Activated CD4-positive, alpha-beta T cell treated with anti-CD3 and anti-CD28 coated beads, Interleukin-10, Interleukin-2, amounts not matched to agents 100 ng/mL and 50 ng/mL, durations not matched to agents 16 hours and 8 hours (primary cell): ENCODE results near the gene CFAP299.

ENCODE experiments used
- DNase-seq: peaks from one replicate; pipeline ENCODE4 v3.0.0-alpha.2; 2020

The CFAP299 gene

DNA sequence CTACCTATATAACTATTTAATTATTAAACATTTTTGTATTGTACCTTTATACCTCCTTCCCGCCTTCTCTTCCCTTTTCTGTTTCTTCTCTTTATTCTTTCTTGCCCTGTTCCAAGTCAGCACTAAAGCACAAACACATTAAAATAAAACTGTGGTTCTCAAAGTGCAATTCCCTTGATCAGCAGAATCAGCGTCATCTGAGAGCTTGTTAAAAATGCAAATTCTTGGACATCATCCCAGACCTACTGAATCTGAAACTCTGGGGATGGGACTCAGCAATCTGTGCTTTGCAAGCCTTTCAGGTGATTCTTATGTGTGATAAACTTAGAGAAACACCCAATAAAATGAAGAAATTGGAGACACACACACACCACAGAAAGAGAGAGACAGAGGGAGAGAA is 516.5 kb downstream of the CFAP299 start:
- no peak for DNase-seq

DNA sequence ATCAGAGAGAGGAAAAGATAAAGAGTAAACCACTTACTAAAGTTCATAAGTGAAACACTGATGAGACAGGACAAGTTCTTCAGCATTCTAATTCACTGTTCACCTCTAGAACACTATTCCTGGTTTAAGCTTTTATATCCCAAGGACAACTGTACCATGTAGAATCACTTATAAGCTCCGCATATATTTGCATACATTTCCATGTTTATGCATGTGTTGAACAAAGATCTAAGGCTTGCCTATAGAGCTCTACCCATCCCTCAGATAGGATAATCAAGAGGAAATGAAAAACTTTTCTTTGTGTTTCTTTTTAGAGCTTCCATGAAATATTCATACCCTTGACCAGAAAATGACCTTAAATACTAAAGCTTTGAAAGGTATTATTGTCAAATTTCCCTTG is 538.0 kb downstream of the CFAP299 start:
- DNase-seq = no peak

DNA sequence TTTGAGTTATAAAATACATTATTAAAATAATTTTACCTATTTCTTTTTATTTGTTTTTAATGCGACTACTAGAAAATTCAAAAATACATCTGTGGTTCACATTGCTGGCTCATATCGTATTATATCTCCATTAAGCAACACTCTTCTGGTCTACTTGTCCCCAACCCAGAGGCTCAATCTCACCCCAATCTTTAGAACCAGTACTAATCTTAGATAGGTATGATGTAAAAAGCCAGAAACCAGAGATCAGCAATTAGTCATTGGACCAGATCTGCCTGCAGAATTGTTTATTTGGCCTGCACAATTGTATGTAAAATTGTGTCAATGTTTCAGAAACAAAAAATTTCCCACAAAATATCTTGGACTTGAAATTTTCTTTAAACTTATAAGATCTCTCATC is 539.4 kb downstream of the CFAP299 start:
- no peak for DNase-seq

DNA sequence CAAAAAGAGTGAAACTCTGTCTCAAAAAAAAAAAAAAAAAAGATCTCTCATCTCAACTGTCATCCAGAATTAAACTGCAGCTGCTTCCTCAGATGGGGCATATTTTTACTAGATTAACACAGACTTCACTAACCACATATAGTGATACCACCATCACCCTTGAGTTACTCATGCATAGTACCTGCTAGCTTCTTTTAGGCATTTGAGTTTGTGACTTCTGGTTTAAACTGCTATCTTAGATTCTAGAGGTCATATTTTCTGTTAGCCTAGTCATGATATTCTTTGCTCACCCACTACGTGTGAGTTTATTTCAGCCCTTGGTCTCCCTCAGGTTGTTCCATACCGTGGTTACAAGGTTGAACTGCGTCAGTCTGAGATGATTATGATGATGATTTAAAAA is 540.1 kb downstream of the CFAP299 start:
- DNase-seq = no peak

DNA sequence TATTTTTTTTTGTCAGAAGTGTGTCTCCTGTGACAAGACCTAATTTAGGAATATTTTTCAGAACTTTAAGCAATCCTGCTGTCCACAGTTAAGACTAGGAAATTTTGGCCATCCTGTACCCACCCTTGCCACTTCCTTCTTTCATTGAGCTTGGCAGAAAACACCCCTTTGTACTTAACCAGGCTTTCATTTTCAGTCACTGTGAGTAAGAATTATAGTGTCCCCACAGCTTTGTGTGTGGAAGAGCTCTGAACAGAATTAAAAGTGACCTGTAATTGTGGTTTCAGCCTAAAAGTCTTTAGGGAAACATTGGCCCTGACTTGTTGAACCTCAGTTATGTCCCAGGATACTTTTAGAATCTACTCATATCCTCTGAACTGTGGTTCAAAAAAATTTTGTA is 541.3 kb downstream of the CFAP299 start:
- peak; percentile 46 for DNase-seq

DNA sequence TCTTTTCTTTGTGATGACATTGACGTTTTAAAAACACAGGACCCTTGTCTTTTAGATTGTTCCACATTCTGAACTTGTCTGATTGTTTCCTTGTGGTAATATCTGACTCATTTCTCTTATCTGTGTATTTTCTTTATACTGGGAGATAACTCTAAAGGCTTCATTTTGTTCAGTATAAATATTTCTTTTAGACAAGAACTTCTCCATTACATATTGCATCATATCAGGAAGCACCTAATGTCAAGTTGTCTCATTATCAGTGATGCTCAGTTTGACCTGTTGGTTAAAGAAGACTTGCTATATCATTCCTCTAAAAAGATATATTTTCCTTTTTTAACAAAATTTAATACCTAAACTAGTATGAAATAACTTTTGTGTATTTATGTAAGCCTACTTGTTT is 542.7 kb downstream of the CFAP299 start:
- DNase-seq = no peak

DNA sequence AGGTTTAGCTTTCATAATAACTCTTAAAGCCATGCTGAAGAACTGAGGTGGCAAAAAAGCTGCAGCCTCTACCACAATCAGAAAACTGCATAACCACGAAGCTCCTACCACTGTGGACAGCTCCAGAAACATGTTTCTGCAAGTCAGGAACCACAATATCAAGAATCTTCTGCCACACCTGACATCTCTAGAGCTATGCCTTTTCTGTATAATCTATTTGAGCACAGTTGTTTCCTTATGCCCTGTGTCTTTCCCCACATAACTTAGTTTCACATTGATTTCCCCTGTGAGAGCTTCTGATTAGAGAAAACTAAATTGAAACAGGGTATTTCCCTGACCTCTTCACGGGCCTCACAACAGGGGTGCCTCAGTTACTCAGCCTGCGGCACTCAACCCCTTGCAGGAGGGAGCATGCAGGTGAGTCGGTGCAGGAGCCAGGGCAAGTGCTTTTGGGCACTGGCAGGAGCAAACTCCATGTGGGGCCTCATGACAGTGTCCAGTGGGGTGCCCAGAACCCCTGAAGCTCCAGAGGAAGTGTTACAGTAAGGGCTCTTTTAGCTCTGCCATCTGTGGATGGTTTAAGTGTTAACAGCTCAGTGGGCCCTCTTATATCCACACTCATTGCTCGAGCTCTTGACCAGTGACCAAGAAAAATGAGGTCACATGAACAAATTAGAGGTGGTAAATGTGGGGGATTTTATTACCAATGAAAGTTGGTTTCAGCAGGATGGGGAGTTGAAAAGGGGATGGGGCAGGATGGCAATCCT is 562.2 kb downstream of the CFAP299 start:
- DNase-seq = peak; percentile 6

DNA sequence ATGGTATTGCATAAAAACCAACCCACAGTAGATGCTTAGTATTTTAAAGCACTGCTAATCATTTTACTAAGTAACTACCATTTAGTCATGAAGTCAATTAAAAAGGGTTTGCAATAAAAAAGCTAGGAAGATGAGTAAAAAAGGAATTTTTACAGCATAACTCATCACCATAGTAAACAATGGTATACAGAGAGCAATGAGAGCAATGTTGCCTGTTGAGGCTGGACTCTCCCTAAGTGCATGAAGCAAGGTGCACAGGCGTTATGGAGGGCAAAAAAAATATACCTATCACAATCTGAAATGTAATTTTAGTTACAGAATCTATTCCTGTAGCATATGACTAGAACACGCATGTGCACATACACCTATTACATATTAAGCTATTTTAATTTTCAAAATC is 565.4 kb downstream of the CFAP299 start:
- DNase-seq = no peak

DNA sequence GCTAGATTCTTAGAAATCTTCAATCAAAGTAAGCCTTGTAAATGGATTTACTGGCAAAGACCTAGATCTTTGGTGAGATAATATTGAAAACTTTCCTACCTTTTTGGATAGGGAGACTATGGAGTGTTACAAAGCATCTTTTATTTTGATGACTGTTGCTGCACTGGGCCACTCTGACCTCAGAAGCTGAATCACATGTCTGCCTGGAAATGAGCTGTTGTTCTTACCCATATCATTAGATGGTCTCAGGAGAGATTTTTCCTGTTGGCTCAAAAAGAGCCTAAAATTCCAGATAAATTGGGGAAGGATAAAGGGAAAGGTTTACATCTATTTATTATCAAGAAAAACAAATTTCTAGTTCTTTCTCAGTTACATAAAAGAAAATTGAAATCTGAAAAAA is 567.5 kb downstream of the CFAP299 start:
- no peak for DNase-seq

DNA sequence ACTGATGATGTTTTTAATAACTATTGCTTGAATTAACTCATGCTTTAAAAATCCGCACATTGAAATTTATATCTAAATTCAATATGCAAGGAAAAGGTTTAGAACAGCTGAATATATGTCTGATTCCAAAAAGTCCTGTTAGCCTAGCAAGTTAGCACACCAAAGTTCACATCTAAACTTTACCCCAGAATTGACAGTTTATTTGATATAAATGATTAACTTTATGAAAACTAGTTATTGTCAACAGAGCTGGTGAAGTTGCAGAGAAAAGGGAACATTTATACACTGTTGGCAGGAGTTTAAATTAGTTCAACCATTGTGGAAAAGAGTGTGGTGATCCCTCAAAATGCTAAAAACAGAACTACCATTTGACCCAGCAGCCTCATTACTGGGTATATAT is 574.4 kb downstream of the CFAP299 start:
- no peak for DNase-seq

DNA sequence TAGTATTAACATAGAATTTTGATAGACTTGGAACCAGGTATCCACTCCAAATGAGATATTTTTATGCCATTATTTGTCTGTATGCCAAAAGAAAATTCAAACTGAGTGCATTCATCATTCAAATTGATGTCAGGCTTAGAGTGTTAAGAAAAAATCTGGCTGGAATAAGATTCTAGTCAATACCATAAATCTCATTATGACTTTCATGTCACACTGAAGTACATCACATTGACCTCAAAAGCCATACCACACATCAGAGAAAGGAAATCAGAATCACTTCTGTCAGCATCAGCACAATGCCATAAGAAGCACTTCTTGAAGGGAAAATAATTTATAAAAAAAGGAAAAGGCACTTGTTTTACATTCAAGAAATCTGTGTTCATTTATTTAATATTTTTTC is 575.9 kb downstream of the CFAP299 start:
- DNase-seq = peak; percentile 62

DNA sequence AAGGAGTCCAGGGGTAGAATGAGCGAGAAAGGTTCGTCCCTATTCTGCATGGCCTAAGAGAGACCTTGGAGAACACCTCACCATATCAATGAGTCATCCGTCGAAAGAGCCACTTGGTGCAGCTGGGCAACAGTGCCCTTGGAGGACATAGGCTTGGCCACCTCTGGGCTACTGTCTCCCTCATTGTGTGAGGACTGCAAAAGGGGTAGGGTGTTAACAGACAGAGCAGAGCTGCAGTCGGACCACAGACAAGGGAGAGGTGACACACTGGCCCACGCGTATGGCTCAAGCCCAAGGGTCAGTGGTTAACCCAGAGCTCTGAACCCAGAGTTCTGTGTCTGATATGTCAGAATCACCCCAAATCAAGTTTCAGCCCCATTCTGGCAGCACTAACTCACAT is 576.8 kb downstream of the CFAP299 start:
- DNase-seq = no peak

DNA sequence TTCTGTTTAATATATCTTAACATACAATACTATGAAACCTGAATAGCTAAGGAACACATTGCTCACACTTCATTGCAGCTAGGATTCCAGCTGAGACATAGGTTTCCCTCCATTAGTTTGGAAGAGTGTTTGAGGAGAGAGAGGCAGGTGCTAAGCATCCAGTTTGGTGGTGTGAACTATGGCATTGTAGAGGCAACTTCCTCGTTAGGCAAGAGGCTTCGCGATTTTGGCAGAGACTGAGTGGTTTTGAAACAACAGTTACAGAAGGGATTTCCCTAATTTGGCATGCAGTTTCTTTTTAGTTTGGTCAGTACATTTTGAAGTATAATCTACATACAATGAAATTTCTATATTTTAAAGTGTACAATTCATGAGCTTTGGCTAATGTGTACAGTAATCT is 577.9 kb downstream of the CFAP299 start:
- DNase-seq = peak; percentile 52

DNA sequence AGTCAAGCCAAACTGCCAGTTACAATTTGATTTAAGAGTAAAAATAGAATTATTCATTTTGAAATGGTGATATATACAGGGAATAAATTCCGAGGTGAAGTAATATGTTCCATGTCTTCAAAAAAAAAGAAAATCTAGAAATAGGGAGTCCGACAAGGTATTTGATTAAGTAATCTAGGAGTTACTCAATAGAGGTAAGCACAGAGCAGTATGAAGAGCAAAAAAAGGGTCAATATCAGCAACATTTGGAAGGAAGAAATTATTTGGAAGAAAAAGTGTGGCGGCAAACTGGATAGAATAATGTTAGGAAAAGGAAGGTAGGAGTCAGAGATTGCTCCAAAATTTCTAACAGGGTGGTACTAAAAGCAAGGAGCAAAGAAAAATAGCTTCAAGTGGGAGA is 581.2 kb downstream of the CFAP299 start:
- no peak for DNase-seq

DNA sequence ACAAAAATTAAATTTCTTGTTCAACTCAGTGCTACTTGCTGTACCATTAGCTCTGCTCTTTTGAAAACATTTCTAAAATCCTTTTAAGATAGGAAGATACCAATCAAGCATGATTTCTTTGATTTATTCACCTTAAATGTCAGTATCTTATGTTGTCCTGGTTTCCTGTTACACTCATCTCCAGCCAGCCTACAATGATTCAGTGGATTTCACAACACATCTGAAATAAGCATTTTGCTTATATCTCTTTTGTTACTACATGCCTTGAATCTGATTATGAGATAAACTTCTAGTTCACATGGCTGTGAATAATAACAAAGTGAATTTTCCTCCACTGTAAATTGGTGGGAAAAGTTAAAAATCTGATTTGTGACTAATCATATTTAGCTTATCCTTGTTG is 582.5 kb downstream of the CFAP299 start:
- DNase-seq = peak; percentile 4

DNA sequence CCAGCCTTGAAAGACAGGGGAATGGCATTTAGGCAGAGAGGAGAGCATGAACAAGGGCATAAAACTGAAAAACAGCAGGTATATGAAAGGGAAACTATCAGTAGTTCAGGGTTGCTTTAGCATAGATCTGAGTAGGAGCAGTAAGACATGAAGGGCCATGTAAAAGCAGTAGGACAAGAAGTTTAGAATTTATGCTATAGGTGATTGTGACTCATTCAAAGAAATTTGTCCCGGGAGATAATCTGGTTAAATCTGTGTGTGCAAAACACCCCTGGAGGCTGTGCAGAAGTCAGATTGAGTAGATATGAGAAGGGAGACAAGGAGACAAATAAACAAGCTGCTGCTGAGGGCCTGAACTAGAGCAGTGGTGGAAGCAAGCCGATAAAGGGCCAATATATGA is 585.9 kb downstream of the CFAP299 start:
- peak; percentile 6 for DNase-seq

DNA sequence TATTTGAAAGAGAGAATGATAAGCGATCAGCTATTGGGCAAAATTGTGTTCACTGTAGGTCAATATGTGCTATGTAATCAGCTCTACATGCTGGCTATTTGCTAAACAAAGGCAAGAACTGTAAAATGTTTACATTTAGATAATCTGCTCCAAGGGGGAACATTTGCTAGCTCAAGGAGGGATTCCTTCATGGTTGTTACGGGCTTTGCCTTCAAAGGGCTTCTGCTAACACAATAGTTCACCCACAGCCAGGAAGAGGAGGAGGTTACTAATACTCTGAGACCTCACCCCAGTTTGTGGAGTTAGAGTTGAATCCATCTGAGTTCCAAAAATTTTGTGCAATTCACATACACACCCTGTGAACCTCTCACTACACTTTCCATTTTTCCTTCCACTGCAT is 587.4 kb downstream of the CFAP299 start:
- no peak for DNase-seq

DNA sequence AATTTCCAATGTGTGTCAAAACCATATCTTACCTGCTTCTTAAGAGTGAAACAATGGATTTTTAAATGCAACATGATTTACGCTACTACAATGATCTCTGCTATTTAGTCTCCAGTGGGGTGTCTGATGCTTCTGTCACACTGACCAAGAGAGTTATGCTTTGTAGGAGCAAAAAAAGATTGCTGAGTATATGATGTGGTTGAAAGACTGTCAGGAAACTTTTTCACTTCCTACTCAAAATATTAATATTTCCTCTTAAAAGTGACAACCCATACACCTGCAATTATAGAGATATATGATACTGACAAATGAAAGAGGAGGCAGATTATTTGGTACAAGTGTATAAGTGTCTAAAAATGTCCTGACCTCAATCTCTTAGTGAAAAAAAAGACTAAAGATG is 589.8 kb downstream of the CFAP299 start:
- DNase-seq = no peak

DNA sequence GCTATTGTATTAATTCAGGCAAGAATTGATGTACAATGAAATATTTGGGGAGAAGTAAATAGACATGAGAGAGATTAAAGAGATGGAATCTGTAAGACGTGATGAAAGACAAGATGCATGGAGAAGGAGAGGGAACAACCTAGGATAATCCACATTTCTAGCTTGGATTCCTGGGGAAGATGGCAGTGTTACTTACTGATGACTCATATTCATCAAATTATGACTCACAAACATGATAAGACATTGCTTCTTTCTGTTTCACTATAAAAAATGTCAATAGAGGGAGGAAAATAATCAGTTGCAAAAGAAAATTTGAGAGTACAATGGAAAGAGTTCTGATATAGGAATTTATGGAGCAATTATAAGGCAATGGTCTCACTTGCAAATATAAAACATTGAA is 590.9 kb downstream of the CFAP299 start:
- DNase-seq = no peak

DNA sequence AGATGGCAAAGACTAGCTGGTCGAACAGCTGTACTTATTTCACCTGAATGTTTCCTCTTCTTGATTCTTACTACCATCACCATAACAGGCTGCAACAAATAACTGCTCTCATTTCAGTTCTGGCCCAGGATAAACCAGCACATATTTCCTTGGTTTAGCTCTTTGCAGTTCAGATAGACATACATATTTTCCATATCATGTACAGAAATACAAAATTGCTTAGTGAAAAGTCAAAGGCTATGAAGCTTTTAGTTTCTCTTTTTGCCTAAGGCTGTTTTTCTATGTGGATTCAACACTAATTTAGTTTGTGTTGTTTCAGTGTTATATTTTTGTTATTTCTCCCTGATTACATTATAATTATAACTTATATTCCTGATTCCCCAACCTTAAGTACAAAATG is 591.4 kb downstream of the CFAP299 start:
- DNase-seq = no peak

DNA sequence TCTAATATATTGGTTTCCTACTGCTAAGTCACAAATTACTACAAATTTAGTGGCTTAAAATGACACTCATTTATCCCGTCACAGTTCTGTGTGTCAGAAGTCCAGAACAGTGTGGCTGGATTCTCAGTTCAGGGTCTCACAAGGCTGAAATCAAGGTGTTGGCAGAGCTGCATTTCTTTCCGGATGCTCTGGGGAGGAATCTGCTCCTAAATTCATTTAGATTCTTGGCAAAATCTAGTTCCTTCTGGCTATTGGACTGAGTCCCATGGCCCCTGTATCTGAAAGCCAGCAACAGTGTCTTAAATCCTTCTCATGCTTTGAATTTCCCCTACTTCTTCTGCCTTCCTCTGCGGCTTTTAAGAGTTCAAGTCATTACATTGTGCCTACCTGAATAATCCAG is 591.9 kb downstream of the CFAP299 start:
- no peak for DNase-seq

DNA sequence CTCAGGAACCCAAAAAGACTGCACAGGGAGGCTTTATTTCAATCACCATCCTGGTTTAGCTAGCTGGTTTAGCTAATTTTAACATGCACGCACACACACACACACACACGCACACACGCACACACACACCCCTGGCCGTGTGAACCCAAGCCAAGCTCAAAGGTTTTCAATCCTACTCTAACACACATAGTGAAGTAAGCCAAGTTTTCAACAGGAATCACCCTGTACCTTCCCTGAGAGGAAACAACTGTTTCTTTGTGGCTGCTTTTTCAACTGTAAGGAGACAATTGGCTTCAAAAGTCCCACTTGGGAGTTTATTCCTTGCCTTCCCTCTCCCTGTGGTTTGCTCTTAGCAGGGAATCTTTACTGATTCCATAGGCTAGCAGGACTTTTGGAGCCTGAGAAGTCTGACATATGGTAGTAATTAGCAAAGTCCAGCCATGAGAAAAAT is 596.1 kb downstream of the CFAP299 start:
- DNase-seq = no peak

DNA sequence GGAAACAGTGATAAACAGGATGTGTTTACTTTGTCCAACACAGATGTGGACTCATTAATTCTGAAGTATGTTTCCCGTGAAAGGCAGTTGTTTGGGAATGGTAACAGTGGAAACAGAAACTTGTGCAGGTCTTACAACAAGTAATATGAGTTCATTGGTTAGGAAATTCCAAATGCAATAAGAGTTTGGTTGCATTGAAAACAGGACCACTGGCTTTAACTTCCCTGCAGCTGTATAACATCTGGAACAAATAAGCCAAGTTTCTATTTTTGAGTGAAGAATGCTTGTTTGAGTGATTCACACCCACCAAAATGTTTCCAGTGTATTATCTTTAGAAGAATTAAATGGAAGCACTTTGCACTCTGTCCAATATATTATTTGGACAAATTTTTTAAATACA is 612.6 kb downstream of the CFAP299 start:
- DNase-seq = no peak

DNA sequence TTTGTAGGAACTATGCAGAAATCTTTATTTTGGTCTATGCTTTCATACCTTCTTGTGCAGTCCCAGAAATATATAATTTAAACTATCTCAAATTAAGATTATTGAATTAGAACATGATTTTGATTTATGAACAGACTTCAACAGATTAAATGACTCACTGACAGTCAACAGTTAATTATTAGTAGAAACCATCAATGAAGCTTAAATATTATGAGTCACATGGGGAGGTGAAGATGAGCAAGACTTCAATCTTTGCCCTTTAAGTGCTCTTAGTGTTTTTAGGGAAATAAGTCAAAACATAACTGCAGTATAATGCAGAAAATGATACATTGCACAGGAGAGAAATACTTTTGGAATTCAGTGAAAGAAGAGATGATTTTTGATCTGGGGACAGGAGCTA is 613.5 kb downstream of the CFAP299 start:
- DNase-seq = no peak

DNA sequence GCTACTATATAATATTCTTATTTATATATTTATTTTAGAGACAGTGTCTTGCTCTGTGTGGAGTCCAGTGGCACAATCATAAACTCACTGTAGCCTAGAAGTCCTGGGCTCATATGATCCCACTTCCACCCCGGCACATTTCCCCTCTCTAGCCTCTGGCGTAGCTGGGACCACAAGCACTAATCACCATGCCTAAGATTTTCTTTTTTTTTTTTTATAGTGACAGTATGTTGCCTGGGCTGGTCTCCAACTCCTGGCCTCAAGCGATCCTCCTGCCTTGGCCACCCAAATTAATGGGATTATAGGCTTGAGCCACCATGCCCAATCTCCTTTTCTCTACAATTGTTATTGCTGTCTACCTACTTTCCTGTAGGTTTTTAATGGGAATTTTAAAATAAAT is 620.9 kb downstream of the CFAP299 start:
- DNase-seq = no peak
